ENCODE results near the gene IL36G.
"Not testable (repeated sequence)": the region's sequence is repeated elsewhere in the genome, so short reads cannot be mapped to it uniquely, and the experiment has no call there.

The IL36G gene

DNA sequence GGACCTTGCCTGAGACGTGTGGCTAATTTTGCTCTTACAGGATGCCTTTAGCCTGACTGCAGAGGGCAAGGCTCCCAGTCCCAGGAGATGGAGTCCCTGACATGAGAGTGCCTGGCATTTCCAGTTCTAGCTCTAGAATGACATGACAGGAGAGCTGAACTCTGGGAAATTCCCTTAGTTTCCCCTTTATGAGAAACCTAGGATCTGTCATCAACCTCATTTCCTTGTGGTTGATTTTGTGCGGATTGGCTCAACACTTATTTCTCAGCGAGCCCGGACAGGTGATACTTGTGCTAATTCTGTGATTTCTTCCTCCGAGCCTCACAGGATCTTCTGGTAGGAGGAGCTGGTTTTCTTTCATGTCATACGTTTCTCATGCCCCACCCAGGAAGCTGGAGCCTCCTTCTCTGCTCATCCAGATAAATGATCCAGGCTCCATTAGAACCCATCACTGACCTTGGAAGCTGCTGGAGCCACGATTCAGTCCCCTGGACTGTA lies at the start of gene IL36G:
TSS of gene IL36G (plus strand) at position 448 of the 498 bp plus-strand sequence. CDS start 633 bp downstream, outside the sequence.
- DNase-seq (ENCODE audit: low read depth): no peak

DNA sequence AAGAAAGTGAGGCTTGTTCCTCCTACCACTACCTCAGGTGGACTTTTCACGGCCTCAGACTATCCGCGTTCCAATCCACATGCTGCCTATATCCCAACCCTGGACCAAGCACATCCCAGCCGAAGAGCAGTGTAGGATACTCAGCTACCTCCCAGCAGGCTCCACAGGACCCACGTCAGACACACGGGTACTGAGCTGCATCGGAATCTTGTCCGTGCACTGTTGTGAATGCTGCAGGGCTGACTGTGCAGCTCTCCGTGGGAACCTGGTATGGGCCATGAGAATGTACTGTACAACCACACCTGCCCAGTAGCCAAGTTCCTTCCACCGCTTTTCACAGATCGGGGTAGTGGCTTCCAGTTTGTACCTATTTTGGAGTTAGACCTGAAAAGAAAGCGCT lies 44.5 kb upstream of the IL36G start:
- no peak for DNase-seq (ENCODE audit: low read depth)

DNA sequence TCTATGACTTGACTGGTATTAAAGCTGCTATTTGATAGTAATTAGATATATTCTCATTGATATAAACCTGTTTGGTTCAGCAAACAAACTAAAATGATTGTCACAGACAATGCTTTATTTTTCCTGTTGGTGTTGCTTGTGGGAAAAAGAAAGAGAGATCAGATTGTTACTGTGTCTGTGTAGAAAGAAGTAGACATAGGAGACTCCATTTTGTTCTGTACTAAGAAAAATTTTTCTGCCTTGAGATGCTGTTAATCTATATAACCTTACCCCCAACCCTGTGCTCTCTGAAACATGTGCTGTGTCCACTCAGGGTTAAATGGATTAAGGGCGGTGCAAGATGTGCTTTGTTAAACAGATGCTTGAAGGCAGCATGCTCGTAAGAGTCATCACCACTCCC lies 43.7 kb upstream of the IL36G start:
- DNase-seq (ENCODE audit: low read depth): not testable (repeated sequence)

DNA sequence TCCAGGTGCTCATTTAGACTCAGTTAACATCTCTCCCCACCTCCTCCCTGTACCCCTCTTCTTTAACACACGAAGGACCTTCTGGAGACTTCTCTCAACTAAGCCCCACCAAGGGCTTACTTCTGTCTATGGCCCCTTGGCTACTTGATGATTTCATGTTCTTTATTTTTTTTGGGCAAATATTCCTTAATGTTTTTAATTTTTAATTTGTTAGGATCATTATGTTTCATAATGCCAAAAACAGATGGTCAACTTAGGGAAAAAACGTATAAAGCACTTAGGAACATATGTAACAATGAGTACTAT lies 40.9 kb upstream of the IL36G start:
- no peak for DNase-seq (ENCODE audit: low read depth)

DNA sequence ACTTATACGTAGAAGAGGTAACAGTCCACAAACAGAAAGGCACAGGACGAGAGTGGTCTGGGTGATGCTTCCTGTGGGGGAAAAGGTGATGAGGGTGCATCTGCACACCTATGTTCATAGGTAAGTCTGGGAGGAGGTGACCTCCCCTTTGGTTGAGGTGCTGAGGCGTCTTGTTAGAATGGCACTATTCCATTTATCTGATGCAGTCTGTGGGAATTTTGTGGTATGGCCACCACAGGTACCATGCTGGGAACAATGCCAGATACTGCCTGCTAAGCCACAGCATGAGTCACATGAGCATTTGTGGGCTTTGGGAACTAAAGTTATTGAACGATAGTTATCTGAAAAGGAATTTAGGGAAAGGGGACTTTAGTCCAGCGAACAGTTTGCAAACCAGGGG lies 38.9 kb upstream of the IL36G start:
- no peak for DNase-seq (ENCODE audit: low read depth)

DNA sequence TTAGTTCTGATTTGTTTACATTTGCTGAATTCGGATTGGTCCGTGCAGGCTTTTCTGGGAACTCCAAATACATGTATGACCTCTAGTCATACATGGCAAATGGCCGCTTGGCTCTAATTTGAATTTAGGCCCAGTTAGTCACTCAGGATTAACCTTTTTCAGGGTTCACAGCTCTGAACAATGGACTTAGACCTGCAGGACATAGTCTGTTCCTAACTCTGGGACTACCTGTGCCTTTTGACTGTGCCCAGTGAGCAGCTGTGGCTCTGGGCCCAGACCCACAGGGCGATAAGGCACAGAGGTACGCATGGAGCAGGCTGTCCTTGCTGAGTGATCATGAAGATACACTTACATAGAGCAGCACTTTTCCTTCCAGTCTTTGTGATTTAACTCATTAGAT lies 38.4 kb upstream of the IL36G start:
- no peak for DNase-seq (ENCODE audit: low read depth)

DNA sequence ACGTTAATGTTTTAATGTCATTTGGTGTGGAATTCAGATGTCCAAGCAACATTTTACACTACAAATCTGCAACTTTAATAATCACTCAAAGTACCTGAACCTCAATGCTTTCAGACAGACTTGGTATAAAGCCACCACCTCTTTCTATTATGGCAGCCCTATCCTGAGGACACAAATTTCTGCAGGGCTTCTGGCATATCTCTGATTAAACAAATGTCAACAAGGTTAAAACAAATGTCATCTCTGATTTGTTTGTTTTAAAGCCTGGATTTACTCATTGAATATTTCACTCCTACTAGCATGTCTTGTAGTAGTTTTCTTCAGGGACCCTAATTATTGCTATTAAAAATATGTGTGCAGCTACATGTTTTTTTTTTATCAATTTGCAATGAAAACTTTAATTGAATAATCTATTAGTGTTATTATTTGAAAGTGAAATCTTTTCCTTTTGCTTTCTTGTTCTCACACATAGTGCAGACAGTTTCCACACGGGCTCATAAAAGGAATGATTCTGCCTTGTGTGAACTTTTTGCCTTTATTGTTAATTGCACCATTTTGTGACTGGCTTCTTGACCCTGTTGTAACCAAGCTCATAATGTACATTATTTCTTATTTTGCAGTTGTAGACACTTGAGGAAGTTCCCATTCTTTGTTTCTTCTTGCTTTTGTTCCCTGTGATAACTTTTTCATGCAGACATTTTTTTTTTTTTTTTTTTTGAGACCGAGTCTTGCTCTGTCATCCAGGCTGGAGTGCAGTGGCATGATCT lies 36.8 kb upstream of the IL36G start:
- DNase-seq (ENCODE audit: low read depth): no peak

DNA sequence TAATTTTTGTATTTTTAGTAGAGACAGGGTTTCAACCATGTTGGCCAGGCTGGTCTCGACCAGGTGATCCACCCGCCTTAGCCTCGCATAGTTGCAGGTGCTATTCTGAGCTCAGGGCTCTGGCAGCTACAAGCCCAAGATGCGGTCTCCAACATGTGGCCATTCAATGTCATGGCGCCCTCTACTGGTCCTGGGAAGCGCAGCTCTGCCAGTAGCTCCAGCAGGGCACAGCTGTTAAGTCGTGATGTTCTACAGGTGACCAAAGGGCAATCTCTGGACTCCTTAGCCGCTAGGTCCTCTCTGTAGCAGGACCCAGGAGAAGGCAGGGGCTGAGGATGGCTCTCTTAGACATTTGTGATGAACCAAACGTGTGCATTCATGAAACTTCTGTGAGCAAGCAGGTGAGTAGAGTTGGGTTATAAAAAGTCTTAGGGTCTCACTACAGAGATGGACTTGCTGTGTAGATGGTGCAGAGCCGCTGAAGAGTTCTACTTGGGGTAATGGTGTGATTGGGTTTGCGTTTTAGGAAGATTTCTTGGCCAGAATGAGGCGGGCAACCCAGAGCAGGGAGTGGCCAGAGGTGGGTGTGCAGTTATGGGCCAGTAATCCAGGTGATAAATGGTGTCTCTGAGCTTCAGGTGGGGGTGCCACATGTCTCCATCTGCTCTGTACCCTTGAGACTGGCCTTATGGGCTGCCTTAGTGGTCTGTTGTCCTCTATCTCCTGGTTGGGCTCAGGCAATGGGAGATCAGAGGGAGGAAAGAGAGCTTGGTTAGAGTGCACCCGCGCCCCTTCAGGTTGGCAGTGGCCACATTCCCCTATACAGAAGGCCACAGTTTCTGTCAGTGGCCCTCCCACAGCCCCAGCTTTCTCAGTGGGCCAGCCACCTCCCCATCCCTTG lies 35.8 kb upstream of the IL36G start:
- DNase-seq (ENCODE audit: low read depth): peak; percentile 36

DNA sequence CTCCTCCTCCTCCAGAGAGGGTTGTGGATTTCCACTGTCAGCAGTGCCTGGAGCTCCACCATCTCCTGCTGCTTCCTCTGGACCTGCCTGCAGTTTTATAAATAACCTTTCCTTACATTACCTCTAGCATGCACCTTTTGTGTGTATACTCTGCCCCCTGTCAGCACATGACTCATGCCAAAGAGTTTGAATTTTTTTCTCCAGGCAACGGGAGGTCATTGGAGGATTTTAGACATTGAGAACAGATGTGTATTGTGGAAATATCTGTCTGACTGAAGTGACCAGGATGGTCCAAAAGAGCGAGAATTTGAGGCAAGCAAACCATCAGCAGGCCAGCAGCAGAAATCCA lies 35.2 kb upstream of the IL36G start:
- no peak for DNase-seq (ENCODE audit: low read depth)

DNA sequence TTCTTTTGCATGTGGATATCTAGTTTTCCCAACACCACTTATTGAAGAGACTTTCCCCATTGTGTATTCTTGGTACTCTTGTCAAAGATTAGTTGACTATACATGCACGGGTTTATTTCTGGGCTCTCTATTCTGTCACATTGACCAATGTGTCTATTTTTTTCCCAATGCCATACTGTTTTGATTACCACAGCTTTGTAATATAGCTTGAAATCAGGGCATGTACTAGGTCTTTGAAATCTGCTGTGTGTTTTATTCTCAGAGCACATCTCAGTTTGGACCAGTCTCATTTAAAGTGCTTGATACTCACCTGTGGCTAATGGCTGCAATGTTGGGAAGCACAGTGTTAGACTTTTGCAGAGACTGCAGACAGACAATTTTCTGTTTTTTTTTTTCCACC lies 32.8 kb upstream of the IL36G start:
- DNase-seq (ENCODE audit: low read depth): no peak

DNA sequence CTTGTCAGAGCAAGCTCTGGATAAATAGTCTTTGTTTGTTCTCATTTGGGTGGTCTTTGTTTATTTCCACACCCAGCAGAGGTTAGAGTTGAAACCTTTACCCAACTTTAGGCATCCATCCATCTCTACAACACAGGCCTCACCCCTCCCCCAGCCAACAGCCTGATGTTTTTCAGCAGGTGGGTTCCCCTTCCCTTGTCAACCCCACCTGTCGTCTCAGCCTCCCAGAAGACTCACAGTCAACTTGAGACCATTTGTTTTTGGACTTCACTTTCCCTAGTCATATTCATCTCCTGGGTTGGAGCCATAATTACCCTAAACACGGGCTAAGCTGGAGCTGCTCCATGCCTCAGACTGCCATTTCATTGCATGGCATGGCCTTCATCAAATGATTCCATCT lies 31.7 kb upstream of the IL36G start:
- no peak for DNase-seq (ENCODE audit: low read depth)

DNA sequence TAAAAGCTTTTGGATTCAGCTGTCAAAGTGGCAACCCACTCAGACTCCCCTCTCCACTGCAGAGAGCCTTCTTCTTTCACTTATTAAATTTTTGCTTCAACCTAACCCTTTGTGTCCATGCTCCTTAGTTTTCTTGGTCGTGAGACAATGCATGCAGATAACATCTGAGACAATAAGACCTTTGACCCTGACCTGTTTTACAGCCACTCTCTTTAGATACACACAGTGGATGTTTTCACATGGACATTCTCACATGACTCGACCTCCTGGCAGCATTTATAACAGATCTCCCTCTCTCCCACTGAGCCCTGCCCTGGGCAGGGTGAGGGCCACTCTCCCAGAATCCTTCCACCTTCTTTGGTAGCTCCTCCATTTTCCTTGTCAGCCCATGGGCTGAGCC lies 30.4 kb upstream of the IL36G start:
- DNase-seq (ENCODE audit: low read depth): no peak

DNA sequence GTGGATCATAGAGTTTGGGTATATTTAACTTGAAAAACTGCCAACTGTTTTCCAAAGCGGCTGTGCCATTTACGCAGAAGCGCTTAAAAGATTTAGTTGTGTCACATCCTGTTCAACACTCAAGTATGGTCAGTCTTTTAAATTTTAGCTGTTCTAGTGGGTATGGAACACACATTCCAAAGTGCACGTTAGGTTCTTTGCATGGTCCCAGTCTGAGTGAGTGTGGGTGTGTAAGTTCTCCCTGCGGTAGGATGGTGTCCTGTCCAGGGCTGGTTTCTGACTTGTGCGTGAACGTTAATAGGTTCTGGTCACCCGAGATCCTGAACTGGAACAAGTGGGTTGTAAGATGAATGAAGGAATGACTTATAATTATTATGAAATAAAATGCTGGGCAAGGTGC lies 28.4 kb upstream of the IL36G start:
- no peak for DNase-seq (ENCODE audit: low read depth)

DNA sequence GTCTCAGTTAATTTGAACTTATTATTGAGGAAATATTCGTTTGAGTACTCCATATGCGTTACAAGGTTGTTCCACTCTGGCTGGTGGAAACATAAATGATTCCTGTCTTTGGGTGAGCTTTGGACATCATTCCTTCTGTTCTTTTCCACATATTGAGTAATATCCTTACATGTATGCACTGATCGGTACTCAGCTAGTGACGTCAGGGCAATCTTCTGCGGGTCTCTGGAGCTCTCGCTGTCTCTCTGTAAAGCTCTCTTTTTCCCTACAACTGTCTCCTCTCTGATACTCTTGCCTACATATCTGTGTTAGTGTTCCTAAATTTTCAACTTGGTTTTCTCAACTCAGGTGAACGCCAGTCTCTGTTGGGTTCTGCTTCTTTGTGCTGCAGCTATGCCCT lies 23.4 kb upstream of the IL36G start:
- DNase-seq (ENCODE audit: low read depth): no peak

DNA sequence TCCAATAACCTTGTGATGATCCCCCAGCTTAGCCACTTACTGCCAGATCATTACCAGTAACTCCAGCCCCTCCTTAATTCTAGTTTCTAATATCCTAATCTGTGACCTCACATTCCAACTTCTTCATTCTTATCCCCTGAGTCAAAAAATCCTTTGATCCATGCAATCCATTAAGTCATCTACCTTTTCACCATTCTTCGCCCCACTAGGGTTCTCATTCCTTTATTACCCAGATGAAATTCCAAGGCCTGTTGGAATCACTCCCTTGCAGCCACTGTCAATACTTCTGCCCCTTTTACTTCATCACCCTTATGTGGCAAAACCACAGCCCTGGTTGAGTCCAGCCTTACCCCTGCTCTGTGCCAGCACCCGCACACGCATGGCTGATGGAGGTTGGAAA lies 20.3 kb upstream of the IL36G start:
- no peak for DNase-seq (ENCODE audit: low read depth)

DNA sequence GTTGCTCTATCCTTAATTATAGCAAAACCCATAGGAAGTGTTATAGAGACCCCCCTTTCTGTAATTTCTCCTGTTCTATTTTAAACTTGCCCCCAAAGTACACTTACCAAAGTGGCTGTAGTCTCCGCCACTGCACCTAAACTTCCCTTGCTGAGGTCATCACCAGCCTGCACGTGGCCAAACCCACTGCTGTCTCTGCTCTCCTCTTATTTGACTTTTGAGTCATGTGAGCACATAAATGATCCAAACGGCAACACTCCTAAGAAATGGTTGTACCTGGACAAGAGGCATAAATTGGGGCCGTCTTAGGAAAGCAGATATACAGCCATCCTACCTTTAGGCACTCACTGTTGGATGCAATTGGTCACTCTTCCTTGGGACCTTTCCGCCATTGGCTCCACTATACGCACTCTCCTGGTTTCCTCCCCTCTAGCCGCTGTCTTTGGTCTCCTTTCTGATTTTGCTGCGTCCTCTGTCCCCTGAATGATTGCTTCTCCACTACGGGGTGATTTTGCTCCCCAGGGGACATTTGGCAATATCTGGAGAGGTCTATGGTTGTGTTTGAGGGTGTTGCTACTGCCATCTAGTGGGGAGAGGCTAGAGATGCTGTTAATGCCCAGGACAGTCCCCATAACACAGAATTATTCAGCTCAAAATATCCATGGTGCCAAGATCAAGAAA lies 19.2 kb upstream of the IL36G start:
- DNase-seq (ENCODE audit: low read depth): peak; percentile 3

DNA sequence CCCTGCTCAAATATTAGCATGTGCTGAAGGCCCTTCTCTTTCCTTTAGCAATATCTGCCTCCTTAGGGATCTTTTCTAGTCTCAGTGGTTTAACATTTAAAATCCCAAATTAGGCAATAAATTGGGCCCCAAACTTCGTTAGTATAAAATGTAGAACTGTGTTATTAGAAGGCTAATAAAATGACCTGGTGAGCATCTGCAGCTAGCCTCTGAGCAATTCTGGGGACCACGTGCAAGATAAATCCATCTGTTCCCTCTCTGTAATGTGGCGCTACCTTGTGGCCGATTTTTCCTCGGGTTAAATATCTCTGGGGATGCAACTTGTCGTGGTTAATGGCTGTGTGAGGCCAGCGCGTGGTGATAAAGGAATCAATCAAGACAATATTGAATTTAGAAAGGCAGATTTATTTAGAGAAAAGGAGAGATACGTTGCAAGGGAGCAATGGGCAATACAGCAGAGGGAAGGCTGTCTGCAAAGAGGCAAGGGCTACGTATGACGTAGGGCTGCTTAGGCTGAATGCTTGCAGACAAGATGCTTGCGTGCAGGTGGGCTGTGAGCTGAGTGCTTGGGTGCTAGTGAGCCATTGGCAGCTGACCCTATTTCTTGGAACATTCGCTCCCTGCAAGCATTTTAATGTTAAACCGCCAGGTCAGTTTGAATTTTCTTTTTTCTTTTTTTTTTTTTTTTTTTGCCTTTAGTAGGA lies 18.5 kb upstream of the IL36G start:
- no peak for DNase-seq (ENCODE audit: low read depth)

DNA sequence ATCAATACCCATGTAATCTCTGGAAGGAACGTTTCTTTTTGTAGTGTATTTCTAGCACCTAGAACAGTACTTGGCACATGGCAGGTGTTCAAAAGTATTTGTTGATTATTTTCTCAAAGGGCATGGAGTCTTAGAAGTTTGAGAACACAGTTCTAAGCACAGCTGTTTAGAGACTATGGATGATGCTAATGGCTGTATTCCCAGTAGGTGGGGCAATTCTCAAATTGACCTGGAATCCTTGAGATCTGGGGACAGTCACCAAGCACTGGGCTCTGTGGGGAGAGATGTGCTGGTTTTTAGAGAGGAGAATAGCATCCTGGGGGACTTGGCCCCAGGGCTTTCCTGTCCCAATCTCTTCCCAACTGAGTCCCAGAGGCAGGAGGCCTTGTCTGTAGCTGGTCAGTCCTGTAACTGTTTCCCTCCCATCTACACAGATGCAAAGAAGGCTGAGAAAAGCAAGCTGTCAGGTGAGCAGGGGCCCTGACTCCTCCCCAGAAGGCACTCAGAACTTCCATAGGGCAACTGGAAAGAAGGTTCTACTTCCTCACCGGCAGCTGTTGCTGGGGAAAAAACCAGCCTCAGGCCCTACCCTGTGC lies 17.5 kb upstream of the IL36G start:
- DNase-seq (ENCODE audit: low read depth): no peak

DNA sequence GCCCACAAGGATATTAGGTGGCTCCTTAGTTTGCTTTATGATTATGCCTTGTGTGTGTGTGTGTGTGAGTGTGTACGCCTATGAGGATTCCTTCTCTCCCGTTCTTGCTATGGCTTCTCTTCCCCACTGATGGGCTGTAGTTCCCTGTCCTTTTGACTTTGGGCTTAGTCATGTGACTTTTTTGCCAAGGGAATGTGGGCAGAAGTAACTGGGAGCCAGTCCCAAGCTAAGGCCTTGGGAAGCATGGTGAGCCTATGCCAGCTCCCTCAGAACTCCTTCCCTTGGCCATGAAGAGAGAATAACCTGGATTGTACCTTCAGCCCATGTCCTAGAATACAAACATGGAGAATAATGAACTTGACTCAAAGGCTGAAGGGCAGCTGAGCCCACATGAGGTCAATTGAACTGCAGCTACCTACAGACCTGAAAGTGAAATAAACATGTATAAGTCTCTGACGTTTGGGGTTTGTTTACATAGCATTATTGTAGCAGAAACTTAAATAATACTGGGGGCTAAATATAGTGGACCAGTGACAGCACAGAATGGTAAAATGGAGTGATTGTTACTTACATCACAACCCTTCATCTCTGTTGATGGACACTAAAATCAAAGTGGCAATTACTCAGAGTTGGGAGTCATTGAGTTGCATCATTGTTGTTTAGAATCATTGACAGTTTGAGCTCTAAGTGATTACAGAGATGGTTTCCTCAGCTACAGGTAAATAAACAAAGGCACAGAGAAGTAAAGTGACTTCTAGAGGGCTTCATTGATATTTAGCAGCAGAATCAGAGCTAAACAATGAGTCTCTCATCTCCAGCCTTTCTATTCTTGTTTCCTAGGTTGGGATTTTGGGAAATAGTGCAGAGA lies 15.3 kb upstream of the IL36G start:
- DNase-seq (ENCODE audit: low read depth): no peak

DNA sequence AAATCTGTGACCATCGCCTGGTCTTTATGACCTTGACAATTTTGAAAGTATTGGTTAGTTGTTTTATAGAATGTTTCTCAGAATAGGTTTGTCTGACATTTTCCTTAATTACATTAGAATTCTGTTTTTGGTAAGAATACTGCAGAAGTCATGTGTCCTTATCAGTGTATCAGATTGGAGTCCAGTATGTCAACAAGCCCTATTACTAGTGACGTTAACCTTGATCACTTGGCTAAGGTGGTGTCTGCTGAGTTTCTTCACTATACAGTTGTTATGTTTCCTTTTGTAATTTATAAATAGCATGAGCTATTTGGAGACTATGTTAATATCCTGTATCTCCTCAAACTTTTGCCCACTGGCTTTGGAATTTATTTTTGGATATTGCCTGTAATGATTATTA lies 10.8 kb upstream of the IL36G start:
- no peak for DNase-seq (ENCODE audit: low read depth)
